SK-N-SH treated with all-trans-retinoic acid at 6 μM for 48 hours (cell line): Measurements from ENCODE around the gene PROK2.

ENCODE experiments used
- ATAC-seq: fragments of 200-7000 bp; cut with Tn5 transposase; 3 replicates; pipeline ENCODE4 v1.9.1; 2020; ENCODE audit warnings: mild to moderate bottlenecking, moderate library complexity
- BACH2 ChIP-seq: fragments of 250-450 bp; sonication (Bioruptor Pico); IDR thresholded peaks from 2 replicates; pipeline ENCODE4 v1.9.0; 2021; ENCODE audit warnings: mild to moderate bottlenecking, borderline replicate concordance
- CSDC2 ChIP-seq: fragments of 250-450 bp; sonication (Bioruptor Pico); IDR thresholded peaks from 2 replicates; pipeline ENCODE4 v1.5.0; 2020; ENCODE audit warnings: mild to moderate bottlenecking, moderate library complexity
- ESRRG ChIP-seq: fragments of 250-450 bp; sonication (Bioruptor Pico); IDR thresholded peaks from 2 replicates; pipeline ENCODE4 v1.6.1; 2021; ENCODE audit warnings: mild to moderate bottlenecking
- OSR1 ChIP-seq: fragments of 250-450 bp; sonication (Bioruptor Pico); IDR thresholded peaks from 2 replicates; pipeline ENCODE4 v1.8.0; 2022; ENCODE audit warnings: moderate library complexity, mild to moderate bottlenecking, inconsistent platforms
- PATZ1 ChIP-seq: fragments of 250-450 bp; sonication (Bioruptor Pico); IDR thresholded peaks from 2 replicates; pipeline ENCODE4 v1.8.0; 2020; ENCODE audit warnings: mild to moderate bottlenecking, moderate library complexity, borderline replicate concordance
- TSHZ2 ChIP-seq: fragments of 250-450 bp; sonication (Bioruptor Pico); IDR thresholded peaks from 2 replicates; pipeline ENCODE4 v1.5.0; 2020; ENCODE audit warnings: mild to moderate bottlenecking, moderate library complexity
- ZC3H10 ChIP-seq: fragments of 250-450 bp; sonication (Bioruptor Pico); IDR thresholded peaks from 2 replicates; pipeline ENCODE4 v1.5.1; 2021; ENCODE audit warnings: mild to moderate bottlenecking, moderate library complexity
- ZFP30 ChIP-seq: fragments of 450-650 bp; formaldehyde crosslinking; IDR thresholded peaks from 2 replicates; pipeline ENCODE4 v1.5.0; 2022; ENCODE audit warnings: mild to moderate bottlenecking, moderate library complexity
- ZNF565 ChIP-seq: fragments of 450-650 bp; formaldehyde crosslinking; conservative IDR thresholded peaks from 2 replicates; pipeline ENCODE4 v1.5.0; 2020; ENCODE audit warnings: low read depth, mild to moderate bottlenecking, moderate library complexity
- ZNF8 ChIP-seq: fragments of 450-650 bp; formaldehyde crosslinking; IDR thresholded peaks from 2 replicates; pipeline ENCODE4 v1.5.0; 2020; ENCODE audit warnings: mild to moderate bottlenecking, moderate library complexity
- TF ChIP-seq, protein P1 (sequence below): fragments of 250-450 bp; sonication (Bioruptor Pico); IDR thresholded peaks from 2 replicates; pipeline ENCODE4 v1.8.0; 2021; ENCODE audit warnings: low read depth, mild to moderate bottlenecking, moderate library complexity, borderline replicate concordance
- TF ChIP-seq, protein P2 (sequence below): fragments of 250-450 bp; sonication (Bioruptor Pico); IDR thresholded peaks from 2 replicates; pipeline ENCODE4 v1.5.1; 2021; ENCODE audit warnings: mild to moderate bottlenecking, moderate library complexity
- TF ChIP-seq, protein P3 (sequence below): fragments of 250-450 bp; sonication (Bioruptor Pico); IDR thresholded peaks from 2 replicates; pipeline ENCODE4 v1.5.1; 2020; ENCODE audit warnings: low read depth, mild to moderate bottlenecking, moderate library complexity

Gene PROK2

DNA sequence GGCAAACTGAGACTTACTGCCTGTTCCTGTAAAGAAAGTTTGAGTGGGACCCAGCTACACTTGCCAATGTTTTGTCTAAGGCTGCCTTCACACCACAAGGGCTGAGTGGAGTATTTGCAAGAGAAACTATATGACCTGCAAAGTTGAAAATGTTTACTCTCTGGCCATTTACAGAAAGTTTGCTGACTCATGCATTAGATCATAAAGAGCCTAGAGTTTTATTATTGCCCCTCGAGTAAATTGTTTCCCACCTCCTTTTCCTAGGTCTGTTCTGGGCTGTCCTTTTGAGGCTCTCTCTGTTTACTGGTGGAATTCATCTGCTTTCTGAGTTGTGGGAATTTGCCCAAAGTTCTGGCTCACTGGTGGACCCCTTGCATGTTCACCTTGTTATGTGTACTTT is 6.7 kb upstream of the PROK2 start (continued):
- TF ChIP-seq TSHZ2 (CRISPR knock-in tag) = no peak
- no peak for TF ChIP-seq BACH2 (CRISPR knock-in tag)
- TF ChIP-seq ZFP30 (CRISPR knock-in tag) = no peak

DNA sequence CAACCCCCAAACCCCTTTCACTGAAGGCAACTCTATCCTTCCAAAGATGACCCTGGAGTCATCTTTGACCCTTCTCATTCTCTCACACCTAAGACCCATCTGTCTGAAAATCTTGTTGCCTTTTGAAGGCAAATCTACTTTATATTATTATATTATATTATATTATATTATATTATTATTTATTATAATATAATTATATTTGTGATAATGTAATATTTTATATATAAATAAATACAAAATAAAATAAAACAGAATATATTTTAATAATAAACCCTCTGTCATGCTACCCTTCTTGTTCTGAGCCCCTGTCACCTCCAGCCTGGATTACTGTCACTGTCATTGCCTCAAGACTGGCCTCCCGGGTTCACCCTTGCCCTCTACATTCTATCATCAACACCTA is 5.0 kb upstream of the PROK2 start:
- TF ChIP-seq ESRRG (CRISPR knock-in tag) (no peak), ZNF8 (CRISPR knock-in tag) (no peak), PATZ1 (CRISPR knock-in tag) (no peak)
- TF ChIP-seq, protein P1, sequence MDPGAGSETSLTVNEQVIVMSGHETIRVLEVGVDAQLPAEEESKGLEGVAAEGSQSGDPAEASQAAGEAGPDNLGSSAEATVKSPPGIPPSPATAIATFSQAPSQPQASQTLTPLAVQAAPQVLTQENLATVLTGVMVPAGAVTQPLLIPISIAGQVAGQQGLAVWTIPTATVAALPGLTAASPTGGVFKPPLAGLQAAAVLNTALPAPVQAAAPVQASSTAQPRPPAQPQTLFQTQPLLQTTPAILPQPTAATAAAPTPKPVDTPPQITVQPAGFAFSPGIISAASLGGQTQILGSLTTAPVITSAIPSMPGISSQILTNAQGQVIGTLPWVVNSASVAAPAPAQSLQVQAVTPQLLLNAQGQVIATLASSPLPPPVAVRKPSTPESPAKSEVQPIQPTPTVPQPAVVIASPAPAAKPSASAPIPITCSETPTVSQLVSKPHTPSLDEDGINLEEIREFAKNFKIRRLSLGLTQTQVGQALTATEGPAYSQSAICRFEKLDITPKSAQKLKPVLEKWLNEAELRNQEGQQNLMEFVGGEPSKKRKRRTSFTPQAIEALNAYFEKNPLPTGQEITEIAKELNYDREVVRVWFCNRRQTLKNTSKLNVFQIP = no peak
- no peak for ATAC-seq

- TF ChIP-seq ESRRG (CRISPR knock-in tag) = no peak
- TF ChIP-seq, protein P2, sequence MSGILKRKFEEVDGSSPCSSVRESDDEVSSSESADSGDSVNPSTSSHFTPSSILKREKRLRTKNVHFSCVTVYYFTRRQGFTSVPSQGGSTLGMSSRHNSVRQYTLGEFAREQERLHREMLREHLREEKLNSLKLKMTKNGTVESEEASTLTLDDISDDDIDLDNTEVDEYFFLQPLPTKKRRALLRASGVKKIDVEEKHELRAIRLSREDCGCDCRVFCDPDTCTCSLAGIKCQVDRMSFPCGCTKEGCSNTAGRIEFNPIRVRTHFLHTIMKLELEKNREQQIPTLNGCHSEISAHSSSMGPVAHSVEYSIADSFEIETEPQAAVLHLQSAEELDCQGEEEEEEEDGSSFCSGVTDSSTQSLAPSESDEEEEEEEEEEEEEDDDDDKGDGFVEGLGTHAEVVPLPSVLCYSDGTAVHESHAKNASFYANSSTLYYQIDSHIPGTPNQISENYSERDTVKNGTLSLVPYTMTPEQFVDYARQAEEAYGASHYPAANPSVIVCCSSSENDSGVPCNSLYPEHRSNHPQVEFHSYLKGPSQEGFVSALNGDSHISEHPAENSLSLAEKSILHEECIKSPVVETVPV (CRISPR knock-in tag) = no peak
- ATAC-seq = no peak
Observed at GRCh38 chr3:71787851-71788405, 3.0 kb upstream of the PROK2 start.

DNA sequence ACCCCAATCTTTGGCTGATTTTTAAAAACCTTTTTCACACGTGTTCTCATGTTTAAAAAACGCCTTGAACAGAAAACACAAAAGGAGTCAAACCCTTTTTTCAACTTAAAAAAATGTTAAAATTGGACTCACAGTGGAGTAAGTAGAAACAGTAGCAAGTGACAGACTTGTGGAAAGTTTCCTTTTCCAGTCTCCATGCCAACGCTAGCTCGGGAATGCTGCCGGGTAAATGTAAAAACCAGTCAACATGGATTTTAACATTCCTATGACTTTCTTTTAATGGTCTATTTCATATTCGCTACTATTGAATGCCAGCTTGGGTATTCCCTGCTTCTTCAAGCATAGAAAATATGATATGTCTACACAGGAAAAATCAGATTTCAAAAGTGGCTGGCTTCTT is 1.6 kb upstream of the PROK2 start:
- TF ChIP-seq CSDC2 (CRISPR knock-in tag) = no peak
- TF ChIP-seq, protein P1 = no peak
- TF ChIP-seq OSR1 = no peak
- TF ChIP-seq ZFP30 (CRISPR knock-in tag) = no peak
- no peak for TF ChIP-seq TSHZ2 (CRISPR knock-in tag)
- no peak for TF ChIP-seq ZNF8 (CRISPR knock-in tag)
- TF ChIP-seq, protein P3, sequence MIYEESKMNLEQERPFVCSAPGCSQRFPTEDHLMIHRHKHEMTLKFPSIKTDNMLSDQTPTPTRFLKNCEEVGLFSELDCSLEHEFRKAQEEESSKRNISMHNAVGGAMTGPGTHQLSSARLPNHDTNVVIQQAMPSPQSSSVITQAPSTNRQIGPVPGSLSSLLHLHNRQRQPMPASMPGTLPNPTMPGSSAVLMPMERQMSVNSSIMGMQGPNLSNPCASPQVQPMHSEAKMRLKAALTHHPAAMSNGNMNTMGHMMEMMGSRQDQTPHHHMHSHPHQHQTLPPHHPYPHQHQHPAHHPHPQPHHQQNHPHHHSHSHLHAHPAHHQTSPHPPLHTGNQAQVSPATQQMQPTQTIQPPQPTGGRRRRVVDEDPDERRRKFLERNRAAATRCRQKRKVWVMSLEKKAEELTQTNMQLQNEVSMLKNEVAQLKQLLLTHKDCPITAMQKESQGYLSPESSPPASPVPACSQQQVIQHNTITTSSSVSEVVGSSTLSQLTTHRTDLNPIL (CRISPR knock-in tag) = no peak
- no peak for TF ChIP-seq PATZ1 (CRISPR knock-in tag)
- no peak for TF ChIP-seq ZC3H10
- TF ChIP-seq ZNF565 (CRISPR knock-in tag) = no peak
- ATAC-seq = no peak
